Caco-2 (cell line): ENCODE measurements around the gene TMCO5A. TPM values are rescaled to one million over a fixed set of nuclear protein-coding genes. Genes with fewer than 3 reads are reported as not detected.
A peak's percentile ranks its signal among the peaks of the same experiment; 100 is the strongest.

Experiments used
- BruUV-seq: library from RNA; stranded (reverse); fragments of 400-500 nt; replicated peaks from 2 replicates; lab custom pipeline; 2021; lab: Mats Ljungman, UMichigan
- CTCF ChIA-PET: fragments of 300-600 bp; sonication (Branson Sonifier 250); formaldehyde crosslinking; loops from one replicate; lab custom pipeline; 2022; ENCODE audit warnings: antibody characterized with exemption; lab: Charles Lee
- POLR2A ChIA-PET: fragments of 300-600 bp; sonication (Branson Sonifier 250); formaldehyde crosslinking; loops from one replicate; lab custom pipeline; 2022; ENCODE audit warnings: antibody characterized with exemption; lab: Charles Lee
- DNase-seq, 2 experiments: peaks; one replicate each; pipeline versions ENCODE4 v3.0.0 to v3.0.0-alpha.2; 2020 to 2022
- H3K27me3 ChIP-seq: replicated peaks from 2 replicates; pipeline ENCODE4 v1.6.0; 2011; ENCODE audit warnings: low read length; ENCODE audit not compliant: control insufficient read depth, insufficient read depth
- H3K36me3 ChIP-seq: 2 replicates; pipeline ENCODE4 v1.5.1; 2011; ENCODE audit warnings: low read length; ENCODE audit not compliant: control insufficient read depth, insufficient read depth
- H3K4me1 ChIP-seq: fragments of 250-450 bp; sonication (Bioruptor Pico); 2 replicates; pipeline ENCODE4 v1.5.1; 2020; ENCODE audit warnings: mild to moderate bottlenecking
- H3K4me3 ChIP-seq: 2 replicates; pipeline ENCODE4 v1.5.1; 2011; ENCODE audit warnings: low read depth, mild to moderate bottlenecking, control low read depth, low read length
- H3K9me3 ChIP-seq: fragments of 250-450 bp; sonication (Bioruptor Pico); 2 replicates; pipeline ENCODE4 v1.5.1; 2020; ENCODE audit warnings: mild to moderate bottlenecking, moderate library complexity
- H3K27ac Mint-ChIP-seq: one replicate; pipeline ENCODE4 v1.8.0; 2022; ENCODE audit warnings: mixed read lengths; ENCODE audit not compliant: unreplicated experiment
- H3K27me3 Mint-ChIP-seq: one replicate; pipeline ENCODE4 v1.8.0; 2022; ENCODE audit warnings: mixed read lengths; ENCODE audit not compliant: insufficient read depth, unreplicated experiment
- H3K36me3 Mint-ChIP-seq: one replicate; pipeline ENCODE4 v1.8.0; 2022; ENCODE audit warnings: mild to moderate bottlenecking, mixed read lengths; ENCODE audit not compliant: insufficient read depth, unreplicated experiment
- H3K4me1 Mint-ChIP-seq: one replicate; pipeline ENCODE4 v1.8.0; 2022; ENCODE audit warnings: low read depth, mixed read lengths; ENCODE audit not compliant: unreplicated experiment
- H3K4me3 Mint-ChIP-seq: one replicate; pipeline ENCODE4 v1.8.0; 2022; ENCODE audit warnings: mild to moderate bottlenecking, moderate library complexity, mixed read lengths; ENCODE audit not compliant: unreplicated experiment
- H3K9me3 Mint-ChIP-seq: one replicate; pipeline ENCODE4 v1.8.0; 2022; ENCODE audit warnings: mixed read lengths; ENCODE audit not compliant: unreplicated experiment
- CTCF ChIP-seq, 2 experiments: fragments of 200-600 bp in 1 of 2; IDR thresholded peaks; 1 replicate in 1 of 2; 2 replicates in 1 of 2; pipeline versions ENCODE4 v1.5.1 to v1.8.0; 2011 to 2022; ENCODE audit warnings: antibody characterized with exemption in 1 of 2, control low read depth in 1 of 2, inconsistent platforms in 1 of 2, low read depth in 1 of 2, low read length in 1 of 2, mild to moderate bottlenecking in 1 of 2, moderate library complexity in 1 of 2; ENCODE audit not compliant: insufficient read depth in 1 of 2, severe bottlenecking in 1 of 2, unreplicated experiment in 1 of 2
- intact Hi-C: fragments of 100-400 bp; cut with micrococcal nuclease; formaldehyde crosslinking; loops from one replicate; pipeline ENCODE4 v1.10.0; 2022; ENCODE audit not compliant: unreplicated experiment
- total RNA-seq: library from RNA; stranded (reverse); gene quantifications from 2 replicates; pipeline ENCODE4 v1.2.3, GENCODE V29; 2022

The TMCO5A gene
- total RNA-seq, 1 experiment from 2014 or later, result not detected

GRCh38 chr15:37995461-37996347 is 61.3 kb downstream of the TMCO5A start:
- Histone ChIP-seq H3K27me3 (no peaks in the 10 kb centered on the region), H3K9me3 (no peaks in the 10 kb centered on the region), H3K4me1 (no peaks in the 10 kb centered on the region), H3K4me3 (no peak overlapping the region), H3K36me3 (no peaks in the 10 kb centered on the region)
- H3K27ac Mint-ChIP-seq, result no peak overlapping the region
- intact Hi-C loops, result loop anchor here (1.0 to 5.0 kb wide), 4 partner anchors 359 to 702 kb away; no protein-coding TSS in a partner anchor
- ChIA-PET POLR2A (no interaction called here), CTCF (interaction anchor here (0.7 to 0.9 kb wide), 5 partner anchors 14 to 419 kb away, joined by 3 read pairs; no protein-coding TSS in a partner anchor)
- no peaks in the 10 kb centered on the region for H3K36me3 Mint-ChIP-seq
- no peaks in the 10 kb centered on the region for H3K9me3 Mint-ChIP-seq
- TF ChIP-seq CTCF (IDR thresholded peaks at IDR 0.05; ENCODE audit: insufficient read depth in 1 of 2, low read depth in 1 of 2, low read length in 1 of 2, severe bottlenecking in 1 of 2, unreplicated experiment in 1 of 2), result peak; percentile 52
- BruUV-seq, result no TSS peak
- H3K27me3 Mint-ChIP-seq, result peaks cover 11% of the 10 kb centered on the region
- no peaks in the 10 kb centered on the region for H3K4me1 Mint-ChIP-seq
- DNase-seq, result peak in 1 of 2 experiments; percentile 42
- no peak overlapping the region for H3K4me3 Mint-ChIP-seq
